ENCODE data around the gene PROS1. TPM values are rescaled to one million over a fixed set of nuclear protein-coding genes. Genes with fewer than 3 reads are reported as not detected.
"Not testable (repeated sequence)": the region's sequence is repeated elsewhere in the genome, so short reads cannot be mapped to it uniquely, and the experiment has no call there.

PROS1 gene
- total and polyA plus RNA-seq, 12 donors: 13.0 to 147 (median 41.4) TPM

DNA sequence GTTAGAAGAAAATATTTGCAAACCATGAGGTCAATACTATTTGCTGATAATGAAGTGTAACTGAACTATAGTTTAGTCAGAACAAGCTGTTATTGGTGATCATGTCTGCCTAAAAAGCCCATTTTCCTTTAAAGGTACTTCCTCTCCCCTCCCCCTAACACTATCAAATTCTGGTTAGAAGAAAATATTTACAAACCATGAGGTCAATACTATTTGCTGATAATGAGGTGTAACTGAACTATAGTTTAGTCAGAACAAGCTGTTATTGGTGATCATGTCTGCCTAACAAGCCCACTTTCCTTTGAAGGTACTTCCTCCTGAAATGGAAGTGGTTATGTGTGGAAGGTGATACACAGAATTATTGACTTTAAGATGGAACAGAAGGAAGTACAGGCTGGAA lies 46.9 kb downstream of the PROS1 start:
- H3K36me3 ChIP-seq: peaks cover 0 to 14% (median 0%) of the 10 kb centered on the region in 9 donors
- no peak overlapping the region for H3K4me3 ChIP-seq
- H3K27ac ChIP-seq: no peak overlapping the region
- TF ChIP-seq, protein P1, sequence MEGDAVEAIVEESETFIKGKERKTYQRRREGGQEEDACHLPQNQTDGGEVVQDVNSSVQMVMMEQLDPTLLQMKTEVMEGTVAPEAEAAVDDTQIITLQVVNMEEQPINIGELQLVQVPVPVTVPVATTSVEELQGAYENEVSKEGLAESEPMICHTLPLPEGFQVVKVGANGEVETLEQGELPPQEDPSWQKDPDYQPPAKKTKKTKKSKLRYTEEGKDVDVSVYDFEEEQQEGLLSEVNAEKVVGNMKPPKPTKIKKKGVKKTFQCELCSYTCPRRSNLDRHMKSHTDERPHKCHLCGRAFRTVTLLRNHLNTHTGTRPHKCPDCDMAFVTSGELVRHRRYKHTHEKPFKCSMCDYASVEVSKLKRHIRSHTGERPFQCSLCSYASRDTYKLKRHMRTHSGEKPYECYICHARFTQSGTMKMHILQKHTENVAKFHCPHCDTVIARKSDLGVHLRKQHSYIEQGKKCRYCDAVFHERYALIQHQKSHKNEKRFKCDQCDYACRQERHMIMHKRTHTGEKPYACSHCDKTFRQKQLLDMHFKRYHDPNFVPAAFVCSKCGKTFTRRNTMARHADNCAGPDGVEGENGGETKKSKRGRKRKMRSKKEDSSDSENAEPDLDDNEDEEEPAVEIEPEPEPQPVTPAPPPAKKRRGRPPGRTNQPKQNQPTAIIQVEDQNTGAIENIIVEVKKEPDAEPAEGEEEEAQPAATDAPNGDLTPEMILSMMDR (IDR thresholded peaks at IDR 0.05): no peak
- DNase-seq (no peak), ATAC-seq (no peak)
- peaks cover 0 to 10% (median 0%) of the 10 kb centered on the region in 9 donors for H3K4me1 ChIP-seq
- H3K9me3 ChIP-seq: no peaks in the 10 kb centered on the region
- intact Hi-C loops (cut with DNase I): no loop called here
- no peaks in the 10 kb centered on the region for H3K27me3 ChIP-seq

DNA sequence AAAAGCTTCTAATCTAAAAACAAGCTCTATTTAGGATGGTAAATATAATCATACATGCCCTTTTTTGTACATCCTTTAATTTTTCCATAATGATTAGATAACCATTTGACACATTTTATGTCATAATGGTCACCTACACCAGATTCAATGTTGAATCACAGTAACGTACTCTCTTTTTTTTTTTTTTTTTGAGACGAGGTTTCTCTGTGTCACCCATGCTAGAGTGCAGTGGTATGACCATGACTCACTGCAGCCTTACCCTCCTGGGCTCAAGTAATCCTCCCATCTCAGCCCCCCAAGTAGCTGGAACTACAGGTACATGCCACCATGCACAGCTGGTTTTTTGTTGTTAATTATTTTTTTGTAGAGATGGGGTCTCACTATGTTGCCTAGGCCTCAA lies 49.2 kb downstream of the PROS1 start:
- no peaks in the 10 kb centered on the region for H3K9me3 ChIP-seq
- ATAC-seq (no peak), DNase-seq (no peak)
- no peak overlapping the region for H3K27ac ChIP-seq
- no peak overlapping the region for H3K4me3 ChIP-seq
- intact Hi-C loops (cut with DNase I): no loop called here
- peaks cover 0 to 14% (median 0%) of the 10 kb centered on the region in 9 donors for H3K36me3 ChIP-seq
- TF ChIP-seq, protein P1 (IDR thresholded peaks at IDR 0.05): no peak
- WGBS, 2 donors: 87 to 94% methylated on average over 2 of the region's 2 CpGs
- no peaks in the 10 kb centered on the region for H3K27me3 ChIP-seq
- H3K4me1 ChIP-seq: peaks cover 0 to 3% (median 0%) of the 10 kb centered on the region in 9 donors

DNA sequence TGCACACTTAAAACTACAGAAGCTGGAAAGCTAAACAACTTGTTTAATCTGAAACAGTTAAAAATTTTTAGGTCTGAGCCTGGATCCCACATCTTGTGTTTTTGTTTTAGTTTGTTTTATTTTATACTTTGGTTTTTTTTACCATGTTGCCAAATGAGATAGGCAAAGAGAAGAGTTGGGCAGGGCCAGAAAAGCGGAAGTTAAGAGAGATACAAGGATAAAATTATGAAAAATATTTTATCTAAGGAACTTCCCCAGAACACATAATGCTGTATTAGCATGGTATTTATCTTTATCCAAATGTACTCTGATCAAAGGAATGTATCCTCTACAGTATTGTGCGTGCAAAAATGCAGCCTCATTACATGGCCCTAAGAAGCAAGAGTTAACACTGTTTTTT lies 50.7 kb downstream of the PROS1 start:
- ATAC-seq: no peak
- intact Hi-C loops (cut with DNase I): no loop called here
- WGBS, 2 donors: 82 to 86% methylated on average over 2 of the region's 2 CpGs

DNA sequence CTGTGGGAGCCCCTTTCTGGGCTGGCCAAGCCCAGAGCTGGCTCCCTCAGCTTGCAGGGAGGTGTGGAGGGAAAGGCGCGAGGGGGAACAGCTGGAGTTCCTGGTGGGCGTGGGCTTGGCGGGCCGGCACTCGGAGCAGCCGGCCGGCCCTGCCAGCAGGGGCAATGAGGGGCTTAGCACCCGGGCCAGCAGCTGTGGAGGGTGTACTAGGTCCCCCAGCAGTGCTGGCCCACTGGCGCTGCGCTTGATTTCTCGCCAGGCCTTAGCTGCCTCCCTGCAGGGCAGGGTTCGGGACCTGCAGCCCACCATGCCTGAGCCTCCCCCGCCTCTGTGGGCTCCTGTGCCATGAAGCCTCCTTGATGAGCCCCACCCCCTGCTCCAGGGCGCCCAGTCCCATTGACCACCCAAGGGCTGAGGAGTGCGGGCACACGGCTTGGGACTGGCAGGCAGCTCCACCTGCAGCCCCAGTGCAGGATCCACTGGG lies 56.1 kb downstream of the PROS1 start:
- 98 to 99% methylated on average over 17 of the region's 17 CpGs for WGBS, 2 donors
- H3K27me3 ChIP-seq; H3K27ac ChIP-seq; H3K4me1 ChIP-seq; DNase-seq; ATAC-seq; H3K4me3 ChIP-seq; H3K9me3 ChIP-seq; intact Hi-C loops (cut with DNase I); H3K36me3 ChIP-seq: not testable (repeated sequence)

More for the DNA sequence above, 50.7 kb downstream of the PROS1 start:
- no peak for DNase-seq
- Histone ChIP-seq H3K27ac (no peak overlapping the region), H3K36me3 (peaks cover 0 to 14% (median 0%) of the 10 kb centered on the region in 9 donors), H3K4me3 (no peak overlapping the region), H3K4me1 (peaks cover 0 to 3% (median 0%) of the 10 kb centered on the region in 9 donors), H3K27me3 (no peaks in the 10 kb centered on the region), H3K9me3 (no peaks in the 10 kb centered on the region)
- TF ChIP-seq, protein P1 (IDR thresholded peaks at IDR 0.05): no peak

DNA sequence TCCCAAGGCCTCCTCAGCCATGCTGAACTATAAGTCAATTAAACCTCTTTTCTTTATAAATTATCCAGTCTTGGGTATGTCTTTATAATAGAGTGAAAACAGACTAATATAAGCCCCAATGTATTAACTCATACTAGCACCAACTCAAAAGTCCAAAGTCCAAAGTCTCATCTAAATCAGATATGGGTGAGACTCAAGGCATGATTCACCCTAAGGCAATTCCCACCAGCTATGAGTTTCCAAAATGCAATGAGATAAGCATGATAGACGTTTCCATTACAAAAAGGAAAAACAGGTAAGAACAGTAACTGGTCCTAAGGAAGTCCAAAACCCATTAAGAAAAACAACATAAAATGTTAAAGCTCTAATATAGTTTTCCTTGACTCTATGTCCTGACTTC lies 60.1 kb downstream of the PROS1 start:
- peaks cover 0 to 15% (median 0%) of the 10 kb centered on the region in 11 donors for H3K9me3 ChIP-seq

More for the DNA sequence above, 60.1 kb downstream of the PROS1 start:
- H3K27ac ChIP-seq; ATAC-seq; H3K4me3 ChIP-seq; DNase-seq; H3K27me3 ChIP-seq; H3K4me1 ChIP-seq; intact Hi-C loops (cut with DNase I); H3K36me3 ChIP-seq: not testable (repeated sequence)
- 65 to 73% methylated on average over 1 of the region's 1 CpG for WGBS, 2 donors

Measured in heart right ventricle (tissue), 16 donors.